HG03558 (cell line): ENCODE data around the gene SLC35A2.

ENCODE experiments used
- ATAC-seq: cut with Tn5 transposase; IDR thresholded peaks from one replicate; pipeline ENCODE4 v1.9.1; 2021; ENCODE audit warnings: moderate number of reproducible peaks; ENCODE audit not compliant: unreplicated experiment; ENCODE audit errors: extremely low read depth

Gene SLC35A2

GRCh38 chrX:48911412-48912182, at the start of gene SLC35A2:
Gene SLC35A2, minus strand, starts transcription at chrX:48911646. Its CDS starts 10 bp downstream, at chrX:48911636.
- ATAC-seq = no peak

- ATAC-seq = no peak
These were observed 48.8 kb upstream of the SLC35A2 start for GRCh38 chrX:48960291-48960690.

- ATAC-seq = no peak
These were observed 47.2 kb upstream of the SLC35A2 start for GRCh38 chrX:48958635-48959094.

DNA sequence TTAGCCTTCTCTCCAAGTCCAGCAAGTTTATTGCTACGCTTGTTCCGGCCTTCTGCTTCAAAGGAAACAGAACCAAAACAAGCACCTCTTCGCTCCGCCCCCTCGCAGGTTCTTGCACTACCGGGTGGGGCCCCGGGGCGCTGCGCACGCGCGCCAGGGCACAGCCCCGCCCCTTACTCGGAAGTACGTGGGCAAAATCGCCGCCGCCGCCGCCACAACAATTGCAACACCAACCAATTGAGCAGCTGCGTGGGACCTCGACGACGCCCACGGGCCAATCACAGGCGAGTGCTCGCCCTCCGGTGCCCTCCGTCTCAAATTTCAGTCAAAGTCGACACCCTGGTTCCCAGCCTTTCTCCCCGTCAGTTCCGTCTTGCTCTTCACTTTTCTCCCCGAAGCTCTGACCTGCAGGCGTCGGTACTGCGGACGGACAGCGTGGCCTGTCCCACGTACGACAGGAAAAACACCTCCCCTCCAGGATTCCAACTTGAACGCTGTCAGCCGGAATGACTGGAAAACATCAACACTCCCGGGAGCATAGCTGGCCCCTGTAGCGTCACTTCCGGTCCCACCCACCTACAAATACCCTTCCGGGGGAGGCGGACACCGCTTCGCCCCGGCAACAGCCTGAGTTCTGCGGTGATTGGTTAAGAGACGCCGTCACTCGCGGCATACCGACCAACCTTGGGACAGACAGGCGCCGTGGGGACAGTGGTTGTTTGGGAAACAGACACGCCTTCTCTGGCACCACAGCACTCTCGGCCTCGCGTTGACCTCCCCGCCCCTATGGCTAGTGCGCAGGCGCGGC, 46.6 kb upstream of the SLC35A2 start:
- peak; percentile 62 for ATAC-seq

DNA sequence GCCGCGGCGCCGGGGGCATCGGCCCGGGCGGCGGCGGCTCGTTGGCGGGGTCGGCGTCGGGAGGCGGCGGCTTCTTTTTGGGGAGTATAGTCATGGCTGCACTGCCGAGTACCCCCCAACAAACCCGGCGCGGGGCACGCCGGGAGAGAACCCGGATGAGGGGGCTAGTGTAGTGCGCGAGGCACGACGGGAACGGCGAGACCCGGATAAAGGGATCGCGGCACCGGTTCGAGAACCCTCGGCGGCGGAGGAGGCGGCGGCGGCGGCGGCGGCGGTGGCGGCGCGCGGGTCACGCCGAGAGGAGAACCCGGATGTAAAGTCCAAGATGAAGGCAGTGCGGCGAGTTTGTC, 46.0 kb upstream of the SLC35A2 start, which contains the start of gene OTUD5:
OTUD5 (minus strand) TSS at position 131 of the 350 bp plus-strand sequence; CDS start at position 94, 37 bp downstream.
- peak; percentile 22 for ATAC-seq

- ATAC-seq = no peak
These were observed 45.4 kb upstream of the SLC35A2 start for GRCh38 chrX:48956728-48957414.

DNA sequence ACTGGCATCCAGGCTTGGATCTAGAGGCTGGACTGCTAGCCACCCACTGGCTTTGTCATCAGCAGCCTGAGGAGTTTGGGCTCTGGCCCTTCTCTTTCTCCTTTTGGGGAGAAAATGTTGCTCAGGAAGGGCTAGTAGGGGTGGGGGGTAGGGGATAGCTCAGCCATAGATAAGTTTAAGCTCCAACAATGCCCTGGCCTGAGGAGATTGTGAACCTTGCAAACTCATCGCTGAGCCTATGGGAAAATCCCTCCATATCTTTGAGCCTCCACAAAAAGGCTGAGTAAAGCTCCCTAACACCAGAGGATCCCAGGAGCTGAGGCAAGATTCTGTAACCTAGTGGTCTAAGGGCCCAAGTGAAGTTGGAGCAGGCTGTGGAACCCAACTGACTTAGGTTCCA, 37.1 kb upstream of the SLC35A2 start:
- ATAC-seq = no peak

DNA sequence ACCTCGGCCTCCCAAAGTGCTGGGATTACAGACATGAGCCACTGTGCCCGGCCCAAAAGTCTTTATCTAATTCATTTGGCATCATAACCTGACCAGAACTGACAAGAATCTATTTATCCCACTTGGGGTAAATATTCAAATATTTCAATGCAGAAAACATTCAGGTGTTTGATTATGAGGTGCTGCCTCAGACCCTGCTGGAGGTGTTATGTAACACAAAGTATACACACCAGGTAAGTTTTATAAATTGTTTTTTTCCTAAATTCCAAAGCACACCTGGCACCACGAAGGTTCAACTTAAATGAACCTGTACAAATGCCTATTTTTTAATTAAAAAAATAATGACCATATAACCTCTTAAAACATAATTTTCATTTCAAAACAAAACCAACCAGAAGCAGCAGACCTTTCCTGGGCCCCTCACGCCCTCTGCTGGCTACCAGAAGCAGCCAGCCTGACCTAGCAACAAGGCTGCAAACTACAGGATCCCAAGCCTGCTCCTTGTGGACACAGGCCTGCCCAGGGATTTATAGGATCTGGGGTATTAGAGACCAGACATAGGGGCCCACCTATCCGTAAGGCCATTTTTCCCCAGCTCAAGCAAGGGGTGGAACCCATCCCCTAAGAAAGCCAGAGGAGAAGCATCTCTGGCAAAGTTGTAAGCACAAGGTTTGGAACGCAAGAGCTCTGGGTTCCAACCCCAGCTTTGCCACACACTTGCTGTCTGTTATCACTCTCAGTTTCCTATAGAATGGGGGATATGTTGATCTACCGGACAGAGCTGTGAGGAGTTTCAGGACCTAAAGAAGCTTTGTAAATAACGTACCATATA, 34.3 kb upstream of the SLC35A2 start:
- no peak for ATAC-seq

- no peak for ATAC-seq
These were observed 31.4 kb upstream of the SLC35A2 start for GRCh38 chrX:48942895-48943294.

DNA sequence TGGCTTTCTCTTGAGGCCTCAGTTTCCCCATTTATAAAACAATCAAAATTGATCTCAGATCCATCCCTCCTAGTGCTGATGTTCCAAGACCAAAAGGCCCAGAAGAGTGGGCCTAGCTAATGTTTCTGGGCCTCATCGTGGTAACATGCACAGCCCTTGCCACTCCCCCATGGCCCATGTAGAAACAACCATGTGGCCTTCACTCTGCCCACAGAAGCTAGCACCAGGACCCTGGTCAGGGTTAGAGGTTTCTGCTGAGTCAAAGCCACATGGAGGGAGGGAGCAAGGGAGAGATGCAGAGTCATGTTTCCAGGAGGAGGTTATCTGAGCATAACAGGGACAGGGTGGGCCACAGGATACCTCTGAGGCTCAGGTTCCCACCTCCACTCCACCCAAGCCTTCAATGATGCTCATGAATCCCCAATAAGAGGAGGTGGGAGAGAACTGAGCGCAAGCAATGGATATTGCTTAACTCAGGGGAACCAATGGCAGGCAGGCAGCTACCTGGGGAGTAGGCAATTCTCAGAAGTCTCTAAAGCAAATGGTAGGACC, 29.0 kb upstream of the SLC35A2 start:
- ATAC-seq = no peak

- no peak for ATAC-seq
These were observed 28.2 kb upstream of the SLC35A2 start for GRCh38 chrX:48939524-48940228.

DNA sequence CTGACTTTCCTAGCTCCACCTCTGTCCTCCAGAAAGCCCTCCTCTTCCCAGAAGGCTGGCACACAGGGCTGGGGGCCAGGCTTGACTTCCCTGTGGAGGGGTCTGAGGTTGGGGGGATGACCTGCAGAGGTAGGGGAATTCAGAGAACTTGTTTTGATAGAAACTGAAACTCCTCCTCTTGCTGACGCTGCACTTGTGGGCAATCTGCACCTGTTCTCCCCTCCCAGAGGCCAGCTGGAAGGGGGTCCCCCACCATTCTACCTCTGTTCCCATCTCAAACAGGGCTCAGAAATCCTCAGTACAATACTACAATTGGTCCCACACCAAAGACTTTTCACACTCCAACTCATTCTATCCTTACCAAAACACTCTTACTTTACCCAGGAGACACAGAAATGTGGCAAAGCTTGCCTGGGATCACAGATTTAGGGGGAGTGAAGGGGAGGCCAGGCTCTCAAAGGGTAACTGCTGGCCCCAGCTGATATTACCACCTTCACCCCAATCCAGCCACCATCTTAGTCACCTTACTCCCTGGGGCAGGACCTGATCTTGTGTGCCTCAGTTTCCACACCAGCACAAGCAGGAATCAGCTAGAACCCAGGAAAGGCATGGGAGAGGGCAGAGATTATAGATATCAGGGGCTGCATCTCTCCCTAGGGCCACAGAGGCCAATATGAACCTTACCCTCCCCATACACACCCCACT, 27.4 kb upstream of the SLC35A2 start:
- peak; percentile 28 for ATAC-seq

- peak; percentile 24 for ATAC-seq
These were observed 25.8 kb upstream of the SLC35A2 start for GRCh38 chrX:48937054-48937907.

DNA sequence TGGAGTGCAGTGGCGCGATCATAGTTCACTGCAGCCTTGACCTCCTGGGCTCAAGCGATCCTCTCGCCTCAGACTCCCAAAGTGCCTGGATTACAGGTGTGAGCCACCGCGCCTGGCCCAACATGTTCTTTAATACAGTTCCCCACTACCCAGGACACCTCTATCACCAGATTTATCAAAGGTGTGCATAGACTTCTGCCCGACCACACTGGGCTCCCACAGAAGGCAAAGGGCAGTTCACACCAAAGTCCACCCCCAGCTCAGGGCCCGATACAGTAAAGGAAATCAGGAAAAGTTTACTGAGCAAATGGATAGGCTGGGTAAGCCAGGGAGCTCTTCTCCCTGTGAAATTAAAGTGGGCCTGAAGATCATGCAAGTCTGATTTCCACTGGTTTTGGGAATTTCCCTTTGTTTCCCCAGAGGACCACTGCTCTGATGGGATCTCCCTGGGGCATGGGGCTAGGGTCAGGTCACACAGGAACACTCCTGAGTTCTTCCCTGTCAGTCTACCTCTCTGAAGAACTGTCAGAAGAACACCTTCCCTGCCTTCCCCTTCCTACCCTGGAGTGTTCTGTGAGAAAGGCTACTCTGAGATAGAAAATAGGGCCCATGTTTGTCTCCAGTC, 25.1 kb upstream of the SLC35A2 start:
- ATAC-seq = no peak

DNA sequence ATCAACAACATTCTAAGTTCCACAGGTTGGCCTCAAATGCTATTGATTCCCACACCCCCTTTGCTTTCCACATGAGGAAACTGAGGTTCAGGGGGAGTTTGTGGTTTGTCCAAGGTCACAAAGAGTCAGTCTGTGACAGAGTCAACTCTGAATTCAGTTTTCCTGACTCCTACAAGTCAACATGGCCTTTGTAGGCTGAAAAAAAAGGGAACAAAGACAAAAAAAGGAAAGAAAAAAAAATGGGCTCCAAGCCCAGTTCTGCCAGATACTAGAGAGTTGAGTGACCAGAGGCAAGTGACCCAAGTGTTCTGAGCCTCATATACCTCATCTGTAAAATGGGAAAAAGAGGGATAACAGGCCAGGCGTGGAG, 23.8 kb upstream of the SLC35A2 start:
- ATAC-seq = no peak

DNA sequence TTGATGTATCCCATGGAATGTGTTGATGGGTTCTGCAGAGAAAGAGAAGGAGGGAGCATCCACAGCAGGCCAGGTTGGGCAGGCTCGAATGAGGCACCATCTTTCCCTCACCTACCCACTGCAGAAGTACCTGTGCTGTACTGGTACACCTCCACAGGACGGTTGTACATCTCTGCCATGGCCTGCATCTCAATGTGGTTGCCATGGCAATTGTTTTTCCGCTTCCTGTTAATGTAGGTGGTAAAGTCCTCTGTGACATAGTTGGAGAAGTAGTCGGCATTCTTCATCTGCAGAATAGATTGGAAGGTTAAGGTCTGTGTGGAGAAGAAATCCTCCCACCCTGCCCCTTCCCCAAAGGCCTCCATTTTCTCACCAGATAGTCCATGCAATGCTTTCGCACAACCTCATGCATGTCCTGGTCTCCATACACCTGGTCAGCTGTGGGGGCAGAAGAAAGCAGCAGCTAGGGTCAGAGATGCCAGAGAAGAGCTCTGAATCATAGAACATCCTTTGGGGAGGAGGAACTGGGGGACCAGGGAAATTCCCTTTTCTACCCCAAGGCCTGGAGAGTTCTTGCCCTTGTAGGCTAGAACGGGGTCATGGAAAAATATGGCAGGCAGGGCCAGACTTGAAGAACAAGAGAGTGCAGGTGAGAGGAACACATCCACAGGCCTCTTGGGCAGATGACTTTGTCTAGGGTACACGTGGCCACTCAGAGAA, 23.3 kb upstream of the SLC35A2 start:
- no peak for ATAC-seq

GRCh38 chrX:48933757-48934156, 22.3 kb upstream of the SLC35A2 start:
- no peak for ATAC-seq
